ENCODE results near the gene FBXL17.

Gene FBXL17

GRCh38 chr5:108118813-108119514 is 262.9 kb downstream of the FBXL17 start:
- Histone ChIP-seq H3K36me3 (ENCODE audit: insufficient read depth, low read length) (no peaks in the 10 kb centered on the region), H3K4me1 (ENCODE audit: insufficient read depth, low read length) (peaks cover 7% of the 10 kb centered on the region), H3K9ac (ENCODE audit: low read depth, low read length) (no peak overlapping the region), H3K9me3 (ENCODE audit: control insufficient read depth, insufficient read depth, low read length) (no peaks in the 10 kb centered on the region)

GRCh38 chr5:108115673-108116072 is 266.2 kb downstream of the FBXL17 start:
- H3K9ac ChIP-seq (ENCODE audit: low read depth, low read length), result no peak overlapping the region
- H3K9me3 ChIP-seq (ENCODE audit: control insufficient read depth, insufficient read depth, low read length), result no peaks in the 10 kb centered on the region; the same call in 1 of the 2 replicates
- no peaks in the 10 kb centered on the region for H3K36me3 ChIP-seq (ENCODE audit: insufficient read depth, low read length)
- peaks cover 2% of the 10 kb centered on the region; the same call in 1 of the 2 replicates for H3K4me1 ChIP-seq (ENCODE audit: insufficient read depth, low read length)

- Histone ChIP-seq H3K9ac (ENCODE audit: low read depth, low read length) (no peak overlapping the region), H3K36me3 (ENCODE audit: insufficient read depth, low read length) (no peaks in the 10 kb centered on the region), H3K9me3 (ENCODE audit: control insufficient read depth, insufficient read depth, low read length) (no peaks in the 10 kb centered on the region; the same call in 1 of the 2 replicates), H3K4me1 (ENCODE audit: insufficient read depth, low read length) (no peaks in the 10 kb centered on the region; the same call in 1 of the 2 replicates)
Measured at GRCh38 chr5:108113950-108114349, 267.9 kb downstream of the FBXL17 start.

GRCh38 chr5:108111736-108112135 is 270.2 kb downstream of the FBXL17 start:
- no peaks in the 10 kb centered on the region for H3K36me3 ChIP-seq (ENCODE audit: insufficient read depth, low read length)
- H3K4me1 ChIP-seq (ENCODE audit: insufficient read depth, low read length), result no peaks in the 10 kb centered on the region; the same call in 1 of the 2 replicates
- no peak overlapping the region for H3K9ac ChIP-seq (ENCODE audit: low read depth, low read length)
- no peaks in the 10 kb centered on the region; the same call in 1 of the 2 replicates for H3K9me3 ChIP-seq (ENCODE audit: control insufficient read depth, insufficient read depth, low read length)

- H3K4me1 ChIP-seq (ENCODE audit: insufficient read depth, low read length), result no peaks in the 10 kb centered on the region; the same call in 1 of the 2 replicates
- no peaks in the 10 kb centered on the region for H3K36me3 ChIP-seq (ENCODE audit: insufficient read depth, low read length)
- no peak overlapping the region for H3K9ac ChIP-seq (ENCODE audit: low read depth, low read length)
- H3K9me3 ChIP-seq (ENCODE audit: control insufficient read depth, insufficient read depth, low read length), result no peaks in the 10 kb centered on the region; the same call in 1 of the 2 replicates
Measured at GRCh38 chr5:108109059-108109458, 272.8 kb downstream of the FBXL17 start.

GRCh38 chr5:108104448-108104847 is 277.4 kb downstream of the FBXL17 start:
- no peaks in the 10 kb centered on the region for H3K9me3 ChIP-seq (ENCODE audit: control insufficient read depth, insufficient read depth, low read length)
- no peaks in the 10 kb centered on the region for H3K36me3 ChIP-seq (ENCODE audit: insufficient read depth, low read length)
- H3K4me1 ChIP-seq (ENCODE audit: insufficient read depth, low read length), result no peaks in the 10 kb centered on the region
- H3K9ac ChIP-seq (ENCODE audit: low read depth, low read length), result no peak overlapping the region

- H3K9ac ChIP-seq (ENCODE audit: low read depth, low read length), result no peak overlapping the region
- H3K36me3 ChIP-seq (ENCODE audit: insufficient read depth, low read length), result no peaks in the 10 kb centered on the region
- no peaks in the 10 kb centered on the region for H3K4me1 ChIP-seq (ENCODE audit: insufficient read depth, low read length)
- H3K9me3 ChIP-seq (ENCODE audit: control insufficient read depth, insufficient read depth, low read length), result no peaks in the 10 kb centered on the region
Measured at GRCh38 chr5:108102463-108102862, 279.4 kb downstream of the FBXL17 start.

- Histone ChIP-seq H3K9ac (ENCODE audit: low read depth, low read length) (no peak overlapping the region), H3K36me3 (ENCODE audit: insufficient read depth, low read length) (no peaks in the 10 kb centered on the region), H3K9me3 (ENCODE audit: control insufficient read depth, insufficient read depth, low read length) (no peaks in the 10 kb centered on the region), H3K4me1 (ENCODE audit: insufficient read depth, low read length) (no peaks in the 10 kb centered on the region)
Measured at GRCh38 chr5:108101821-108102220, 280.1 kb downstream of the FBXL17 start.

GRCh38 chr5:108101130-108101529 is 280.8 kb downstream of the FBXL17 start:
- H3K4me1 ChIP-seq (ENCODE audit: insufficient read depth, low read length), result no peaks in the 10 kb centered on the region
- H3K36me3 ChIP-seq (ENCODE audit: insufficient read depth, low read length), result no peaks in the 10 kb centered on the region
- H3K9ac ChIP-seq (ENCODE audit: low read depth, low read length), result no peak overlapping the region
- no peaks in the 10 kb centered on the region for H3K9me3 ChIP-seq (ENCODE audit: control insufficient read depth, insufficient read depth, low read length)

- peaks cover 6% of the 10 kb centered on the region; the same call in 1 of the 2 replicates for H3K4me1 ChIP-seq (ENCODE audit: insufficient read depth, low read length)
- no peaks in the 10 kb centered on the region for H3K9me3 ChIP-seq (ENCODE audit: control insufficient read depth, insufficient read depth, low read length)
- no peaks in the 10 kb centered on the region for H3K36me3 ChIP-seq (ENCODE audit: insufficient read depth, low read length)
- H3K9ac ChIP-seq (ENCODE audit: low read depth, low read length), result no peak overlapping the region
Measured at GRCh38 chr5:108094800-108095199, 287.1 kb downstream of the FBXL17 start.

- H3K4me1 ChIP-seq (ENCODE audit: insufficient read depth, low read length), result peaks cover 6% of the 10 kb centered on the region; the same call in 1 of the 2 replicates
- no peak overlapping the region for H3K9ac ChIP-seq (ENCODE audit: low read depth, low read length)
- H3K9me3 ChIP-seq (ENCODE audit: control insufficient read depth, insufficient read depth, low read length), result no peaks in the 10 kb centered on the region
- H3K36me3 ChIP-seq (ENCODE audit: insufficient read depth, low read length), result no peaks in the 10 kb centered on the region
Measured at GRCh38 chr5:108093186-108093585, 288.7 kb downstream of the FBXL17 start.

- no peaks in the 10 kb centered on the region for H3K9me3 ChIP-seq (ENCODE audit: control insufficient read depth, insufficient read depth, low read length)
- H3K4me1 ChIP-seq (ENCODE audit: insufficient read depth, low read length), result peaks cover 11% of the 10 kb centered on the region
- H3K9ac ChIP-seq (ENCODE audit: low read depth, low read length), result no peak overlapping the region
- no peaks in the 10 kb centered on the region for H3K36me3 ChIP-seq (ENCODE audit: insufficient read depth, low read length)
Measured at GRCh38 chr5:108090946-108091345, 291.0 kb downstream of the FBXL17 start.

GRCh38 chr5:108084105-108084504 is 297.8 kb downstream of the FBXL17 start:
- no peaks in the 10 kb centered on the region for H3K36me3 ChIP-seq (ENCODE audit: insufficient read depth, low read length)
- no peak overlapping the region for H3K9ac ChIP-seq (ENCODE audit: low read depth, low read length)
- H3K9me3 ChIP-seq (ENCODE audit: control insufficient read depth, insufficient read depth, low read length), result no peaks in the 10 kb centered on the region
- peaks cover 45% of the 10 kb centered on the region for H3K4me1 ChIP-seq (ENCODE audit: insufficient read depth, low read length)

GRCh38 chr5:108083232-108083631 is 298.7 kb downstream of the FBXL17 start:
- no peak overlapping the region for H3K9ac ChIP-seq (ENCODE audit: low read depth, low read length)
- H3K36me3 ChIP-seq (ENCODE audit: insufficient read depth, low read length), result no peaks in the 10 kb centered on the region
- H3K4me1 ChIP-seq (ENCODE audit: insufficient read depth, low read length), result peaks cover 50% of the 10 kb centered on the region
- no peaks in the 10 kb centered on the region for H3K9me3 ChIP-seq (ENCODE audit: control insufficient read depth, insufficient read depth, low read length)

- no peaks in the 10 kb centered on the region for H3K9me3 ChIP-seq (ENCODE audit: control insufficient read depth, insufficient read depth, low read length)
- H3K4me1 ChIP-seq (ENCODE audit: insufficient read depth, low read length), result peaks cover 57% of the 10 kb centered on the region
- no peaks in the 10 kb centered on the region for H3K36me3 ChIP-seq (ENCODE audit: insufficient read depth, low read length)
- H3K9ac ChIP-seq (ENCODE audit: low read depth, low read length), result no peak overlapping the region
Measured at GRCh38 chr5:108081707-108082106, 300.2 kb downstream of the FBXL17 start.

Measured in ES-I3 (cell line).